HFFc6 (cell line): ENCODE data around the gene GPR180. TPM values are rescaled to one million over a fixed set of nuclear protein-coding genes. Genes with fewer than 3 reads are reported as not detected.

ENCODE experiments used
- DNase-seq: peaks from one replicate; pipeline ENCODE4 v3.0.0-alpha.2; 2018
- H3K27ac Mint-ChIP-seq: 2 replicates; pipeline ENCODE4 v1.8.0; 2020; ENCODE audit warnings: mild to moderate bottlenecking, mixed read lengths
- H3K27me3 Mint-ChIP-seq: 2 replicates; pipeline ENCODE4 v1.8.0; 2021; ENCODE audit warnings: mild to moderate bottlenecking, moderate library complexity, mixed read lengths; ENCODE audit not compliant: insufficient read depth
- H3K36me3 Mint-ChIP-seq: 2 replicates; pipeline ENCODE4 v1.8.0; 2021; ENCODE audit warnings: low read depth, mixed read lengths
- H3K4me1 Mint-ChIP-seq: 2 replicates; pipeline ENCODE4 v1.8.0; 2020; ENCODE audit warnings: low read depth, mixed read lengths
- H3K4me3 Mint-ChIP-seq: 2 replicates; pipeline ENCODE4 v1.8.0; 2020; ENCODE audit warnings: mild to moderate bottlenecking, moderate library complexity, mixed read lengths
- H3K9me3 Mint-ChIP-seq: 2 replicates; pipeline ENCODE4 v1.8.0; 2020; ENCODE audit warnings: mild to moderate bottlenecking, mixed read lengths
- total RNA-seq, 6 experiments: library from RNA; stranded (reverse); fragmentation: NEBNext Ultra II Directional; extraction: Animal tissue kit (Norgen Biotek cat#: 25700); gene quantifications; 2 replicates in 1 of 6; 3 replicates in 5 of 6; pipeline ENCODE4 v1.2.3, GENCODE V29; 2021
- TF ChIP-seq, protein P1 (sequence below): fragments of 200-600 bp; sonication (generic); IDR thresholded peaks from 2 replicates; pipeline ENCODE4 v1.5.0; 2021; ENCODE audit warnings: antibody characterized with exemption, mild to moderate bottlenecking

Gene GPR180
- total RNA-seq, 6 experiments from 2014 or later: 8.2 to 10.6 (median 9.1) TPM

DNA sequence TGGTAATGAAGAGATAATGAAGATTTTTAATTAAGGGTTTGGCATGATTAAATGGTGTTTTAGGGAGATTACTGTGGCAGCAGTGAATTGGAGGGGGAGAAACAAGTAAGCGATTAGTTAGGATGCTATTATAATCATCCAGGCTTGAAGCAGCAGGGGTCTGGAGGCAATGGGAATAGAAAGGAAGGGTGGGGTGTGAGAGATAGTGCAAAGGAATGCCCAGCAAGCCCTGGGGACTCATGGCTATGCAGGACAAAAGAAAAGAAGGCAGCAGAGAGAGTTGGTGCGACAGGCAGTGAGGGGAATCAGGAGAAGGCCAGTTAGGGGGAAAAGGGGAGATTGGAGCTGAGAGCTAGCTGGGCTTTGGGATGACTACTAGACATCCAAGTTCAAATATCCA is 76.1 kb downstream of the GPR180 start:
- H3K36me3 Mint-ChIP-seq: no peaks in the 10 kb centered on the region
- TF ChIP-seq, protein P1, sequence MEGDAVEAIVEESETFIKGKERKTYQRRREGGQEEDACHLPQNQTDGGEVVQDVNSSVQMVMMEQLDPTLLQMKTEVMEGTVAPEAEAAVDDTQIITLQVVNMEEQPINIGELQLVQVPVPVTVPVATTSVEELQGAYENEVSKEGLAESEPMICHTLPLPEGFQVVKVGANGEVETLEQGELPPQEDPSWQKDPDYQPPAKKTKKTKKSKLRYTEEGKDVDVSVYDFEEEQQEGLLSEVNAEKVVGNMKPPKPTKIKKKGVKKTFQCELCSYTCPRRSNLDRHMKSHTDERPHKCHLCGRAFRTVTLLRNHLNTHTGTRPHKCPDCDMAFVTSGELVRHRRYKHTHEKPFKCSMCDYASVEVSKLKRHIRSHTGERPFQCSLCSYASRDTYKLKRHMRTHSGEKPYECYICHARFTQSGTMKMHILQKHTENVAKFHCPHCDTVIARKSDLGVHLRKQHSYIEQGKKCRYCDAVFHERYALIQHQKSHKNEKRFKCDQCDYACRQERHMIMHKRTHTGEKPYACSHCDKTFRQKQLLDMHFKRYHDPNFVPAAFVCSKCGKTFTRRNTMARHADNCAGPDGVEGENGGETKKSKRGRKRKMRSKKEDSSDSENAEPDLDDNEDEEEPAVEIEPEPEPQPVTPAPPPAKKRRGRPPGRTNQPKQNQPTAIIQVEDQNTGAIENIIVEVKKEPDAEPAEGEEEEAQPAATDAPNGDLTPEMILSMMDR: no peak
- peaks cover 4% of the 10 kb centered on the region; the same call in 1 of the 2 replicates for H3K4me1 Mint-ChIP-seq
- H3K4me3 Mint-ChIP-seq: no peak overlapping the region
- no peak overlapping the region for H3K27ac Mint-ChIP-seq
- H3K9me3 Mint-ChIP-seq: no peaks in the 10 kb centered on the region
- no peak for DNase-seq
- H3K27me3 Mint-ChIP-seq: peaks cover 24% of the 10 kb centered on the region

GRCh38 chr13:94678845-94679244 is 77.2 kb downstream of the GPR180 start:
- TF ChIP-seq, protein P1: no peak
- H3K4me1 Mint-ChIP-seq: peaks cover 1% of the 10 kb centered on the region; the same call in 1 of the 2 replicates
- no peaks in the 10 kb centered on the region for H3K9me3 Mint-ChIP-seq
- no peaks in the 10 kb centered on the region for H3K36me3 Mint-ChIP-seq
- DNase-seq: no peak
- H3K27ac Mint-ChIP-seq: no peak overlapping the region
- no peak overlapping the region for H3K4me3 Mint-ChIP-seq
- H3K27me3 Mint-ChIP-seq: peaks cover 26% of the 10 kb centered on the region

DNA sequence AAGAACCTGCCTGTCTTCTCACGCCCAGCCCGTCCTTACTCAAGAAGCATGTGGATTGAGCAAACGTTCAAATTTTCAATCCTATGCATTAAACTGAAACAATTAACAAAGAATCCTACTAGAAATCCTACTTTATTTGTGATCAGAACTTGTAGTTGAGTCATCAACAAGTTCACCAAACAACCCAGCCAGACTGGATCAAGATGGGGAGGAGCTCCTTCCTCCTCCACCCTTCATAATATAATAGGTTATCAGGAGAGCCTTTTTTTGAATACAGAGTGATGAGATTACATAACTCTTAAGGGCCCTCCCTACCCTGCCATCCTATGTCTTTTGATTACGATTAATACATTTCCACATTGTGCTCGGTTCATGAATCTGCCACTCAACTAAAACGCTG is 78.0 kb downstream of the GPR180 start:
- DNase-seq: no peak
- H3K27ac Mint-ChIP-seq: no peak overlapping the region
- no peaks in the 10 kb centered on the region for H3K4me1 Mint-ChIP-seq
- H3K36me3 Mint-ChIP-seq: no peaks in the 10 kb centered on the region
- H3K9me3 Mint-ChIP-seq: no peaks in the 10 kb centered on the region
- H3K4me3 Mint-ChIP-seq: no peak overlapping the region
- TF ChIP-seq, protein P1: no peak
- H3K27me3 Mint-ChIP-seq: peaks cover 26% of the 10 kb centered on the region

DNA sequence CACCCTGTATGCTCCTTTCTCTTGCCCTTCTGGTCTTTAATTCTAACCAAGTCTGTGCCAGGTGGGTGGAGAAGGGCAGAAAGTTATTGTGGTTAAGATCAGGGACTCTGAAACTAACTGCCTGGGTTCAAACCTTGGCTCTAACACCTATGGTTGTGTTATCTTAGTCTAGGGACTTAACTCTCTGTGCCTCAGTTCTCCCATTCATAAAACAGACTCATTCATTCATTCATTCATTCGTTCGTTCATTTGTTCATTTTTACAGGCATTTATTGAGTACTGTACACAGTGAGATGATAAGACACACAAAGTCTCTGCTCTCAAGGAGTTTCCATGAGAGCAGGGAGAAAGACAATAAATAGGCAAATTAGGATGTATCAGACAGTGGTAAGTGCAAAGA is 80.6 kb downstream of the GPR180 start:
- peaks cover 18% of the 10 kb centered on the region for H3K27me3 Mint-ChIP-seq

GRCh38 chr13:94683409-94683808 is 81.8 kb downstream of the GPR180 start:
- H3K27ac Mint-ChIP-seq: no peak overlapping the region
- H3K36me3 Mint-ChIP-seq: no peaks in the 10 kb centered on the region
- H3K4me1 Mint-ChIP-seq: no peaks in the 10 kb centered on the region
- no peaks in the 10 kb centered on the region for H3K9me3 Mint-ChIP-seq
- H3K27me3 Mint-ChIP-seq: peaks cover 13% of the 10 kb centered on the region
- DNase-seq: no peak
- H3K4me3 Mint-ChIP-seq: no peak overlapping the region
- TF ChIP-seq, protein P1: no peak

More for the DNA sequence above, 80.6 kb downstream of the GPR180 start:
- H3K9me3 Mint-ChIP-seq: no peaks in the 10 kb centered on the region
- no peak for DNase-seq
- no peaks in the 10 kb centered on the region for H3K36me3 Mint-ChIP-seq
- TF ChIP-seq, protein P1: no peak
- no peak overlapping the region for H3K27ac Mint-ChIP-seq
- no peak overlapping the region for H3K4me3 Mint-ChIP-seq
- no peaks in the 10 kb centered on the region for H3K4me1 Mint-ChIP-seq

Other genes starting within 250 kb of the GPR180 start
- gene DCT, start 122.2 kb upstream of the GPR180 start, total RNA-seq: not detected
- gene TGDS, start 5.7 kb upstream of the GPR180 start, total RNA-seq: 1 to 10 TPM; 7.8 to 9.3 (median 8.9) TPM
- gene SOX21, start 110.7 kb downstream of the GPR180 start, total RNA-seq: not detected